HG02852 (cell line): ENCODE data around the gene DEDD2.

Experiments used
- ATAC-seq: cut with Tn5 transposase; IDR thresholded peaks from one replicate; pipeline ENCODE4 v1.9.1; 2021; ENCODE audit warnings: mild to moderate bottlenecking, moderate library complexity; ENCODE audit not compliant: unreplicated experiment

The DEDD2 gene

DNA sequence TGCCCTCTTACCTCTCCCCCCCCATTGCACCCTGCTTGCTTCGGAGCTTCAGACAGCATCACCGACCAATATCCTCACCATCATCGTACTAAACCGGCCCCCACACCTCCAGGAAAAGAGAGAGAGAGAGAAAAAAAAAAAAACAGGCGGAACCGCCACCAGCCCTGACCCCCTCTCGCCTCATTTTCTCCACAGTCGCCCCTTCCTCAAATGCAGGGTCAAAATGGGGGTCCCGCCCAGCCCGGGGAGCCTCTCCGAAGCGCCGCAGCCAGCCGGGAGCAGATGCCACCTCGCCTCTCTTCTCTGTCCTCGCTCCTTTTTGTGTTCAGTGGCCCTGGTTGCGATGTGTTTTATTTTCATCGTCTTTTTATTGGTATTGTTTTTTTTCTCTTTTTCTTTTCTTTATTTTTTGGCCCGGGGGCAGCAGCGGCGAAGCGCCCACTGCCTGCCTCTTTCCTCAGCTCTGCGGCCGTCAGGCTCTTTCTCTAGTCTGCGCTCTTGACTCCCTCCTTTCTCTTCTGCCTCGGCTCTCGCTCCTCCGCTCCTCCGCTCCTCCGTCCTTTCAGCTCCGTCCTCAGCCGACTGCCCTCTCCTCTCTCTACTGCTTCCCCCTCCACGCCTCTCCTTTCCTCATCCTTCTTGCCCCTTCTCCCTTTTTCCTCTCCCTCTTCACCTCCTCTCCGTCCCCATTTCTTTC, 41.4 kb downstream of the DEDD2 start:
- no peak for ATAC-seq

DNA sequence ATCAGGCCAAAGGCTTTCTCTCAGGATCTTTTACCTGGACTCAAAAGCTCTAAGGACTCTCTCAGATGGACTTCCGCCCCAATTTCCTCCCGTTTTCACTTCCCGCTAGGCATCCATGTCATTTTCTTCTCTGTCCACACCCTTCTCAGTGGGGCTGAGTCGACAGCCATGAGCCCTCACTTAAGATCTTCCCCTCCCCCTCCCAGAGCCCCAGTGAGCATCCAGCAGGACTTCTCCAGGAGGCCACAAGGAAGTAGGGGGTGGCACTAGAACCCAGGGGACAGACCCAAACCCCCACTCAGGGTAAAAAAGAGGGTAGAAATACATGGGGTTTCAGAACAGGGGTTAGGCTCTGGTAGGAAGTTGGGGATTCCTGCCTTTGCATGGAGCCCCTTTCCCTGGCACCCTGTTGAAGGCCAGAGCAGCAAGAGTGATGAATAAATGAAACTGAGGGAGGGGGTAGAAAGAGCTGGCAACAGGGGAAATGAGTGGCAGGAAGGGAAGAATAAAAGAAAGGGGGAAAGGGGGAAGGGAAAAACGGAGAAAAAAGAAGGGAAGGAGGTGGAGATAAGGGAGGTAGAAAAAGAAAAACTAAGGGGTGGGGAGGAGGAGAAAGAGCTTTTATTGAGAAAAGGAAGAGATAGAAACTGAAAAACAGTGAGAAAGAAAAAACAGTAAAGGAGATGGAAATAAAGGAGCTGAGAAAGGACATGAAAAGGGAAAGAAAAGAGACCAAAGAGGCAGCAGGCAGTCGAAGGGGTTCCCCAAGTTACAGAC, 42.3 kb downstream of the DEDD2 start:
- no peak for ATAC-seq

DNA sequence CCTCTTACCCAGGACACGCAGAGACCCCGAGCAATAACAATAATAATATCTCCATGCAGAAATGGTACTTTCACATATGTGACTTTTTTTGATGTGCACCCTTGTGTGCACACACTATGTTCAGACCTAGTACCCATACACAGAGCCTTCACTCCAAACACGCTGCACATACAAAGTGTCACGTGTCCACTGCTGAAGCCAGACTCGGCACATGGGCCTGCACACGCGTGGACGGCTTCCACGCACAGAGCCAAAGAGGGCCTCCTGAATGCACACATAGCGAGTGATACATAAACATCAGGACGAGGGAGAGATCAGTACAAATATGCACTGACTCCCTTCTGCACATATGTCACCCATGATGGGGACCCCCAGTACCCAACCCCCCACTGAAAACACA, 43.3 kb downstream of the DEDD2 start:
- no peak for ATAC-seq

DNA sequence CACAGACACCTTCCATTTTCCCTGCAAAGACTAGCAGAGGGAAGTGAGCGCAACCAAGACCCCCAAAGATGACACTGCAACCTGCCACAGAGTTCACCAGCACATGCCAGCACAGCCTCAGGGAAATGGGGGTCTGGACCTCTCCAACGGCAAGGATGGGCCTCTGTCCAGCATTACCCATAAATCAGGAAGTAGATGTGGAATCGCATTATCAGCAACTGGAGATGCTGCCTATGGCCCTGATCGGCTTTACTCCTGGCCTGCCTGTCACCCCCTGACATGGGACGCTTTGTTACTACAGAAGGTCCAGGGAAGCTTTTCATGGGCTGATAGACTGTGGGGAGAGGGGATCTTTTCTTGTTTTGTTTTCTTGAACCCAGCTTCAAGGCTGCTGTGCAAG, 43.8 kb downstream of the DEDD2 start:
- no peak for ATAC-seq

DNA sequence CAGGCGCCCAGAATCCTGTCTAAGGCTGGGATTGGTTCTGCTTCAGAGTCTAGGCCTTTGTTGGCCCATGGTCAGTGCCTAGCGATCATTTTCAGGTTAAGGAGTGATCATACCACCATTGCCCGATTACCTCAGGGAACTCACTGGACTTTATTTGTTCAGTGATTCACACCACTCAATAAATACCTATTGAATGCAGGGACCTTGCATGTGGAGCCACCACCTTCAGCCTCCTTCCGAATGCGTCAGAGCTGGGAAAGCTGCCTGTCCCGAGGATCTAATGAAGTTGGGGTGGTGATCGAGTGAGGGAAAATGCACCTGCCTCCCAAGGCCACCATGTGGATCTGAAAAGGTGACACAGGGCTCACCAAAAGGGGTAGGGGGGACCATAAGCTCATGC, 45.2 kb downstream of the DEDD2 start:
- no peak for ATAC-seq

DNA sequence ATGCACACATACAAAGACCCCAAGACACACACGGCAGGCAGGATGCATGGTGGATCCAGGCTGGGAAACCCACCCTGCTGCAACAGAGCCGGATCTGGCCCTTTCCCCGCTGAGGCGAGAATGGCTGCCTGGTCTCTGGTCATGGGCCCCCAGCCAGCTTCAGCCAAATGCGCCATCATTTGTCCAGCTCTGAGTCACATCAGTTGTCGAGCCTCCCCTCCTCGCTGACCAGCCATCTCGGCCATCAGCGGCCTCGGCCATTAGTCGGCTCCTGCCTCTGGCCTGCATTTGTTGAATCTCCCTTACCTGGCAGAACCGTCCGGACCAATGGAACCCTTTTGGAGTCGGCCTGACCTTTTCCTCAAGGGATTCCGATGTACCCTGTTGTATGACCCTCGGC, 46.8 kb downstream of the DEDD2 start:
- no peak for ATAC-seq

DNA sequence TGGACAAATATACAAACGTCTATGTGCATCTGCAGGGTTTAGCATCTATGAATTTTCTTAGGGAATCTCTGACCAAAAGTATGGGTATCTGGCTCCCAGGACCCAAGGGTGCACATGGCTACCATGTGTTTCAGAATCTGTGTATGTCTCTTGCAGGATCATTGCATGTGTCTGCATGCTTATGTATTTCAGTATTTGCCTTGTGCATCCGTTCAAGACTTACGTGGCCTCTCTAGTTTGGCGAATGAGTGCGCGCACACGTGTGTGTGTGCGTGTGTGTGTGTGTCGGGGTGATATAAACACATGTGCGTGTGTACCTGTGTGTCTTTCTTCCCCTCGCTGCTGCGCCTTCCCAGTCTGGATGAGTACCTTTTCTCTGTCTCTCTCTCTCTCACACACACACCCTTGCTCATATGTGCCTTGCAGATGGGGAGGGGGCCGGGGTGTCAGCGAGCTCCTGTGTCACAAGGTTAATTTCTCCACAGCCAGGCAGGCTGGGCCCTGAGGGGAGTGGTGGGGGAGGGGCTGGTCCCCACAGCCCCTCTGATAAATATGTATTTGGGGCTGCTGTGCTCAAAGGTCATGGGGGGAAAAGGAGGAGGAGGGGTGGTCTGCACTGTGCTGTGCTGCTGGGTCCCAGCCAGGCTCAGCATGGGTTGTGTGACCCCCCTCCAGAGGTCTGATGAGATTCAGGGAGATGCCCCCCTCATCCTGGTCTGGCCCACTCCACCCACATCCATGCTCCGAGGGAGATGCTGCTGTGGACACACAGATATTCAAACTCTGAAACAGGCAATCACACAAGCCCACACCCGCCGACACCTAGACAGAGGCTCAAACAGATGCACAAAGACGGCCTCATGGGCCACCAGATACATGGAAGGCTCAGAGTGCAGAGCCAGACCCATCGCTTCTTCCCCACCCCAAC, 47.7 kb downstream of the DEDD2 start:
- ATAC-seq = no peak

DNA sequence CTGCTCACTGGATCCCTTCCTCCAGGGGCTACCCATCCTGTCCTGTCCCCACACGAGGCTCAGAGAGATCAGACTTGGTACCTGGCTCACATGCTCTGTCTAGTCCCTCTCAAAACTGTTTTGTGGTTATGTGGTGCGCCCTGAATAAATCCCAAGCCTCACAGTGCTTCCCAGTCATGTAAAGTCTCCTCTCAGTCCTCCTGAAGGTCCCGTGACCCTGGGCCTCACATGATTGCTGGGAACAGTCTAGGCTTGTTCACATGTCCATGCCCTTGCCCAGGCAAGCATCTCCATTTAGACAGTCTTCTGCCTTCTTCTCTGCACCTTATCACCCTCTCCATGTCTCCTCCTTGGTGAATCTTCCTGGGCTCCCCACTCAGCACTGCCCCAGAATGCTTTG, 49.3 kb downstream of the DEDD2 start:
- no peak for ATAC-seq

DNA sequence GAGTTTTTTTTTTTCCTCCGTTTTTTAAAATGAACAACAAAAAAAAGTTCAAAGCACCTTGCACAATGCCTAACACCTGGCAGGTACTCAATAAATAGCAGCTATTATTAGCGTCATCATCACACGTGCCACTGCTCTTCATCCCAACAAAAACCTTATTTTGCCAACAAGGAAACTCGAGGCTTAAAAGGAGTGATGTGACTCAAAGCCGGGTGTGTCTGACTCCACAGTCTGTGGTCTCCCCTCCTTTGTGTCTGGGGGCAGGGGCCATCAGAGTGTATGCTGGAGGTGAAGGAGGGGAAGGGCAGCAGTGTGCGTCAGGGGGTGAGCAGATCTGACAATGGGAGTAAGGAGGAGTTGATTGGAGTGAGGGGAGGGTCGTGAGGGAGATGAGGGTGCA, 51.2 kb downstream of the DEDD2 start:
- ATAC-seq = no peak

DNA sequence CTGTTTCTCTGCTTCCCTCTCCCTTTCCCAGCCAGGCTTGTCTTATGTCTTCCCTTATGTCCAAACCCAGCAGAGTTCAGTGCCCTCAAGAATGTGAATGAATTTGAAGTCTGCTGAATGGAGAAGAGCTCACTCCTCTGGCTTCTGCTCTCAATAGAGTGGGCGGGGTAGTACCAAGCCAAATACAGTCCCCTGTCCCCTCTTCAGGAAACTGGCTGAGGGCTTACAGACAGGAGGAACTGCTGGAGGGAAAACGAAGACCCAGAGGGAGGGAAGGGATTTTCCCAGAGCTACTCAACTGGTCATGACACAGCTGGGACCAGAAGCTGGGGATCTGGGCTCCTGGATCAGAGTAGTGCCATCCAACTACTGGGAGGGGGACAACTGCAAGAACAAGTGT, 52.3 kb downstream of the DEDD2 start:
- ATAC-seq = no peak

DNA sequence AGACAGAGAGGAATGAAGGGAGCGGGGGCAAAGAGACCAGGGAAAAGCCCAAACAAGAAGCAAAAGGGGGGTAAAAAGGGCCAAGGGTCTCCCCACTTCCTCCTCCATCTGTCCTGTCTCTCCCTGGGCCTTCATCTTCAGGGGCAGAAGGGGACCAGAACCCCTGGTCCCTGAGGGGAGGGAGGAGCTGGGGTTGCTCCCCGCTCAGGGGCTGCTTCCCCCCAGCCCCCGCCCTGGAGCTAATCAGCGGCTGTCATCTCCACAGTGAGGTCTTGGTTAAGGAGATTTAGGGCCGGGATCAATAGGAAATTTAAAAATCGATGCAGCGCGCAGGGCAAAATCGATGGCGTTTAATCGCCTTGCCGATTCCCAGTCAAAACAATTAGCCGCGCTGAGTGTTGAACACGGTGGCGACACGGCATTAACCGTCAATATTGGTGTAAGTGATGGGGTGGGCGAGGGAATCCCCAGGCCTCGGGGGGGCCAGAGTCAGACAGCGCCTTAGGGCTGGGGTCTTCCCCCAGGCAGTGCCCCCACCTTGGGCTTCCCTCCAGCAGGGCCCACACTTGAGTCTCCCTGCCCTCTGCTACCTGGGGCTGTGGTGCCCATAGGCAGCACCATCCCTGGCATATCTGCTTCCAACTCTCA, 55.7 kb downstream of the DEDD2 start:
- ATAC-seq = no peak

DNA sequence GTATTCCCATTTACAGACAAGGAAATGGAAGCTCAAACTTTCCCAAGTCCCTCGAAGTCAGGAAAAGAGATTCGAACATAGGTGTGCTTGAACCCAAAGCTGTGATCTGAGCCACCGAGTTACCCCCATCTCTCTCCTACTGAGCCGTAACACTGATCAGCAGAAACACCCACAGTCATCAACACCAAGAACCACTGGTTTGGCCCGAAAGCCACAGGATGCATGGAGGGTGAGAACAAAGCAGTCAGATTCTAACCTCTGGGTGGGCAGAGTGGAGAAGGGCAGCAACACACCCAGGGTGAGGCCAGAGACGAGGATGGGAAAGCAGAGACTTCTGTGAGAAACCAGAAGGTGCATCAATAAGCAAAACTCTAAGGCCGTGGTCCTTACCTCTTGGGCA, 57.5 kb downstream of the DEDD2 start:
- ATAC-seq = no peak

DNA sequence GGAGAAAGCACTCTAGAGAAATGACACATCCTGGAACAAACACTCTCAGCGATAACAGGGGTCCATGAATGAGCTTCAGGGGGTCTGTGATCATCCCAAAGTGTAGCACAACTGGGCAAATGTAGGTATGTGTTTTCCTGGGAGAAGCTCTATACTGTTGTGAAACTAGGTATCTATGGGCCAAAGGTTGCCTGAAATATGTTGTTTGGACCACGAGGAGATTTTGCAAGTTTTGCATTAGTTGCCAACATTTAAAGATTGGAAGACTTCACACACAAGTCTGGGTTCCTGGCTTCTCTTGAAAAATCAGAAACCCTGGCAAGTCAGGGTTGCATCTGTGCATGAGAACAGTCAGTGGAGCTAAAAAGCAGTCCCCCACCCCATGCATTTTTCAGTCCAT, 58.6 kb downstream of the DEDD2 start:
- ATAC-seq = no peak

DNA sequence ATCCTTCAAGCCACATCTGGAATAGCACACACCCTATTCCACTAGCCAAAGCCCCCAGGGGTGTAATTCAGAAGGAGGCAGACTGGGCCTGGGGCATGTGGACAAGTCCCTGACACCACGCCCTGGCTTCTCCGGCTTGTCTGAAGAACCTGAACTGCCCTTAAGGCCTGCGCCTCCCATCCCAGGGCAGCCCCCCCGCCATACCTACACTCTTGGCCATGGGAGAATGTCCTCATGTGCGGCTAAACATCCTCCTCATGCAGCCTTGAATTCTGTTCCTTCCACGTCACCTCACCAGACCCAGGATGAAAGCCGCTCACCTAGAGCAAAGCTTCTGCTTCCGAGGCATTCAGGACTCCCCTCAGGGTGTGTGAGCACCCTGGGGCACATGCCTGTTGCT, 60.9 kb downstream of the DEDD2 start:
- ATAC-seq = no peak

DNA sequence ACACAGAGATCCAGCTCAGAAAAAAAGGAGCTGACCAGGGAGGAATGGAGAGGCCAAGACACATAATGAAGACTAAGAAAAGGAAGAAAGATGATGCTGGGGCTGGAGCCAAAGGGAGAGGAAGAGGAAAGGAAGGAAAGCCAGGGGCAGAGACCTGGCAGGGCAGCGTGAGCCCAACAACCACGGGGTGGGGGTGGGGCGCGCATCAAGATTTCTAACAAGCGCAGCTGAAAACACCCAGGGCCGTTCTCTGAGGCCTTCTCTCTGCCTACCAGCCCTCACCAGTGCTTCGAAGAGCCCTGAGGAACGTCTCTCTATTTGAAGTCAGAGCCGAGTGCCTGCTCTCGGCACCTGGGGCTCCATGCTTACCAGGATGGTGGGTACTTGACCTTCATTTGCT, 61.7 kb downstream of the DEDD2 start:
- ATAC-seq = no peak

DNA sequence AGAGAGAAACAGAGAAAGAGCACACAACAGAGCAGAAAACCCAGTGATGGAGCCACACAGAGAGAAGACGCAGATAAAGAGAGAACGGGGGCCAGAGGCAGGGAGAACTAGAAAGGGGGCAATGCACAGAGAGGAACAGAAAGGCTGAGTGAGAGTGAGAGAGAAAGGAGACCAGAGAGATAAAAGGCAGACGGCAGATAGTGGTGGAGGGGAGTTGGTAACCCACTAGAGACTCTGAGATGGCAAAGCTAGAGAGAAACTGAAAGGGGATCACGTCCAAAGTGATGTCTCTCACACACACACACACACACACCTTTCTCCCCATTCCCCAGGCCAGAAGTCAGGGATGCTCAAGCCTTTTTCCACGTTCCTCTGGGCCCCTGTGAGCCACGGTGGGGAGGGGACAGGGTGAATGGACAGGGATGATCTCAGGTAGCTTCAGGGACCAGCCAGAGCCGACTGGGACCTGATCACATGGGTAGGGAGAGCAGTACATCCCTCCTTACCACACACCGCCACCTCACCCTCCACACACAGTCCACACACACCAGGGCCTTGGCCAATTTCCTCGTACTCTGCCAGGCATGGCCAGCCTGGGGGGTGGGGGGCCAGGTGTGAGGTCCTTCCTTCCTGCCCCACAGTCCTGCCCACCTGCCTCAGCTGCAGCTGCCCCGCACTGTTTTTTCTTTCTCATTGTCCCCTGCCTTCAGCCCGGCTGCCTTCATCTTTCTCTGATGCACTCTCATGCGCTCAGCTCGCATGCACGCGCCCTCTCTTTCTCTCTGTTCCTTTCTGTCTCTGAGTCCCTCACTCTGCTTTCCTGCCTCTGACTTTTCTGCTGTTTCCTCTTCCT, 62.8 kb downstream of the DEDD2 start:
- ATAC-seq = no peak

DNA sequence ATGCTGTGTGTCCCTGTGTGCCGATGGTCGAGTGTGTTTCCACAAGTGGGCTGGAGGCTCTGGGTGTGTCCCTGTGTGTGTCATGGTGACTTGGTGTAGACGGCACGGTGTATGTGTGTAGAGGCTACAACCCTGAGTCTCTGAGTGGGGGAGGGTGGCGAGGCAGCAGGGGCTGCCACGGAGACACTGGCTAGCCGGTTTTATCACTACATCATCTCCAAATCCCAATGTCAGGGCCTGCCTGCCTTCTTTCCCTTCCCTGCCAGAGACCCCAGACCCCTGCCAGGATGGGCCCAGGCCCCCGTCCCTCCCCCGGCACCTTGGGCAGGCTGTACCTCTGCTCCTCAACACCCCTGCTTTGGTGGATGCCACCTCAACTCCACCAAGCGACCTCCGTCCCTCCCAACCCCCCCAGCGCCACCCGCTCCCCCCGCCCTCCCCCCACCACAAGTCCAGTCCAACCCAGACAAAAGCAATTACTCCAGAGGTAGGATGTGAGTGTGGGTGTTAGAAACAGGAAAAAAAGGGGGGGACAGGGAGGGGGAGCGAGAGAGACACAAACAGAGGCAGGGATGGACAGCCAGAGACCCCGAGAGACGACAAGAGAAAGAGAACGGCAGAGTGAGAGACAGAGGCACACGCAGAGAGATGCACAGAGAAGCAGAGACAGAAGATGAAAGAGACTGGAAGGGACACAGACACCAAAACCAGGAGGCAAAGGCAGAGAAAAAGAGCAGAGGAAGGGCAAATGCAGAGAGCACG, 63.6 kb downstream of the DEDD2 start:
- ATAC-seq = no peak

DNA sequence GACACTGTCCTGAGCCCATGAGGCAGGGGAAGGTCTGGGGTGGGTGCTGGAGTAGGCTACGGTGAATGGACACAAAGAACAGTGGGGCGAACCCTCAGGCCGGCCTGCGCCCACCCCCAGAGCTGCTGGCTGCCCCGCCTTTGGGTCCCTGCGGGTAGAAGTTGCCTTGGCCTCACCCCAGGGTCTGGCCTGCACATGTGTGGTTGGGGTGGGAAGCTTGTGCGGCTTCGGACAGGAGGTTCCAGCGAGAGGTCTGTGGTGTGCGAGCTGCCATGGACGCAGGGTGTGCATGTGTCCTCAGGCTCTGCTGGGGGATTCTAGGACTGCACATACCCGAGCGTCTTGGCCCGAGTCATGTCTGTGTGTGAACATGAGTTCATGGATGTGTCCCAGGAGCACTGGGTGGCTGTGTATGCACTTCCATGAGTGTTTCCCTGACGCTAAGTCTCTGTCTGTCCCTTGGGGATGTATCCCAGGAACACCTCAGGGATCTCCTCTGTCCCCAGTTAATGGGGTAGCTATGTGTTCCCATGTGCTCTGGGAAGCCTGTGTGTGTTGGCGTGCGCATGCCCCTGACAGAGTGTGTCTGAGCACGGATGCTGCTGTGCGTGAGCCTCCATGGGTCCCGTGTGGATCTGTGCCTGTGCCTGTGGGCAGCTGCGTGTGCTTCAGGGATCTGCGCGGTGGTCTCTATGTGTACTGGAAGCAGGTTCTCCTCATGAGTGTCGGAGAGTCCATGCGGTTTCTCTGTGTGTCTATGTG, 64.4 kb downstream of the DEDD2 start:
- ATAC-seq = no peak
